HS-5 (cell line): ENCODE results near the gene ARHGDIB.

Source experiments
- DNase-seq: peaks from one replicate; pipeline ENCODE4 v3.0.0-alpha.2; 2012; ENCODE audit warnings: low read depth

ARHGDIB gene

DNA sequence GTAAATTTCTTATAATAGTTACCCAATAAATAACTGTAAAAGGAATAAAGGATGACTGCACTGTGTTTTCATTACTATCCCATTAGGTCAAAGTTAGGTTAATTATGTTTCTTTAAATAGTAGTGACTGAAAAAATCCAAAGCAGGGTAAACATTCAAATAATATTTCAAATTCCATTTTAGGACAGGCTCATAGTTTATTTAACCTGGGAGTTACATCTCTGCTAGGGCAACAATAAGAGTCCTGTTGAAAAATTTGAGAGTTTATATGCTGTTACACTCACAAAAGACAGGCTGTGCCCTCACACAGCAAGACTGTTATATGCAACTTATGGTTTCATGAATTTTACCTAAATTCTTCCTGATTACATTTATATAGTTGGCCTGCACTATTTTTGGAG lies 31.1 kb downstream of the ARHGDIB start:
- DNase-seq = no peak

DNA sequence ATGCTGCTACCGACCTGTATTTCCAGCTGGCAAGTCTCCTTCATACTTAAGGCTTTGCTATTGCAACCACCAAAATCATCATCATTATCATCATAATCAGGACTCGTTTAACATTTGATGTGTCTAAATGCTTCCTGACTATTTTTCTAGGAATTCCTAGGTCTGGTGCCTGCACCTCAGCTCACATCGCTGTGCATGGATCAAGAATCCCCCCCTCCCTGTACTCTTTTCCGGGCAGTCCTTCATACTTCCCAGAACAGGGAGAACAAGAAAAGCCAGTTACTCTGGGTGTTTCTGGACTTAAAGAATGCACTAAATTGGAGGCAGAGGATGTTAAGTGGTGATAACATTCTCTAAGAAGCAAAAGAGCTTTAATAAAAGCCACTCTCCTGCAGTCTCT lies 32.5 kb downstream of the ARHGDIB start:
- DNase-seq = no peak

DNA sequence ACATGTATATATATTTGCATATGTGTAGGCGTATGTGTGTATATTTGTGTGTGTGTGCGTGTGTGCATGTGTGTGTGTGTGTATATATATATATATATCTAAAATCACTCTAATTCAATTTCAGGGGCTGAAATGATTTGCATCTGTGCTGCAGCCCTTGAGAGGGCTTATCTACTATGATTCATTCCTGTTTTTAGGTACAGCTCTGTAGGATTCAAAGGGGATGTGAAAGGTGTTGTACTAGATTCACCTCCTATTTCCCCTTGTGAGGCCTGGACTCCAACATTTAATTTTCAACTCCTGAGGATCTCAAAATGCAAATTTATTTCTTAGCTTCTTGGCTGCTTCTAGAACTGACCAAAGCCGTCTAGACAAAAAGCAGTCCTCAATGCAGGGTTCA lies 34.1 kb downstream of the ARHGDIB start:
- no peak for DNase-seq

DNA sequence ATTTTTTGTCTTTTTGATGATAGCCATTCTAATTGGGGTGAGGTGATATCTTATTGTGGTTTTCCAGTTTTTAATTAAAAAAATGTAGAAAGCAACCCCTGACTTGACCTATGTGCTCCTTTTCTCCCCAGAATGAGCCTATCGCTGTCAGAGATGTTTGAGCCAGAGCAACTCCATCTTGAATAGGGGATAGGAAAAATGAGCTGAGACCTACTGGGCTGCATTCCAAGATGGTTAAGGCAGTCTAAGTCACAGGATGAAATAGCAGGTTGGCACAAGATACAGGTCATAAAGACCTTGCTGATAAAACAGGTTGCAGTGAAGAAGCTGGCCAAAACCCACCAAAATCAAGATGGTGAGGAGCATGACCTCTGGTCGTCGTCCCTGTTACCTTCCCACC lies 36.9 kb downstream of the ARHGDIB start:
- DNase-seq = no peak

DNA sequence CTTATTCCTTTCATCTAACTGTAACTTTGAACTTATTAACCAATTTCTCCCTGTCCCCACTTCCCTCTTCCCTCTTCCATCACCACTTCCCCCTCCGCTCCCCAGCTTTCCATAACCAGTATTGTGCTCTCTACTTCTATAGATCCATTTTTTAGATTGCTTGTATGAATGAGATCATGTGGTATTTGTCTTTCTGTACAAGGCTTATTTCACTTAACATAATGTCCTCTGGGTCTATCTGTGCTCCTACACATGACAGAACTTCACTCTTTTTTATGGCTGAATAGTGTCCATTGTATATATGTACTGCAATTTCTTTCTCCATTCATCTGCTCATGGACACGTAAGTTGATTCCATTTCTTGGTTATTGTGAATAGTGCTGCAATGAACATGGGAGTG lies 37.5 kb downstream of the ARHGDIB start:
- DNase-seq = no peak

DNA sequence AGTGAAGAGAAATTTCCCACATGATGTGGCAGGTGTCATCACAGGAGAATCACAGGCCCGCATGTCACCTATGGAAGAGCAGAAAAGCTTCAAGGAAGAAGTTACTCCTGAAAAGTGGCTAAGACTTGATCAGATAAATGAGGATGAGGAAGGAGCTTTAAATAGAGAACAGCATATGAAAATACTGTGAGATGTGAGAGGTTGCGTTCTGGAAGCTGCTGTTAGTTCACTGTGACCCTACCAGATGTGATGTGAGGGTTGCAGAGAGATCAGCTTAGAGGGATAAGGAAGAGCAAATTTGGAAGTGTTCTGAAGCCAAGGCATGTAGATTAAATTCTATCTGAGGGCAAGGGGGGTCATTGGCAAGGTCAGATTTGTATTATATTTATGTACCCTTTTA lies 40.2 kb downstream of the ARHGDIB start:
- no peak for DNase-seq

DNA sequence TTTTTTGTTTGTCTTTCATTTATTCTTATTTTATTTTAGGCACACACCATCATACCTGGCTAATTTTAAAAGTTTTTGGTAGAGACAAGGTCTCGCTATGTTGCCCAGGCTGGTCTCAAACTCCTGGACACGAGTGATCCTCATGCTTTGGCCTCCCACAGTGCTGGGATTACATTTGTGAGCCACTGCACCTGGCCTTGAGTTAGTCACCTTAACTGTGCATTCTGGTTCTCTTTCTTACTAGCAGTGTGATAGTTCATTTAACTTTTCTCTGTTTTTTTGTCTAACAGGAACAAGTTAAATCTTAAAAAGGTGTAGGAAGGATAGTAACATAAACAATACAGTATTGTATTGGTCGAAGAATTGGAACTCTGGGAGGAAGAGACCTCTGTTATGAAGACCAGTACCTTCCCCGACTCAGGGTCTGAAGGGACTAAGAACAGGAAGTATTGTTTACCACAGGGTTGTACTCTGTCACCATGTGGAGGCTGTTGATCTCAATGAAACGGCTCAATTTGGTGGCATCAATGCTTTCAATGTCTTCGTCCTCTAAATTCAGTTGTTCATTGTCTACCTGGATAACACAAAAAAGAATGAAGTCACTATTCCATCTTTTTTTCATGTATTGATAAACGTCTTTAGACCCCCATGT lies 40.8 kb downstream of the ARHGDIB start:
- no peak for DNase-seq

DNA sequence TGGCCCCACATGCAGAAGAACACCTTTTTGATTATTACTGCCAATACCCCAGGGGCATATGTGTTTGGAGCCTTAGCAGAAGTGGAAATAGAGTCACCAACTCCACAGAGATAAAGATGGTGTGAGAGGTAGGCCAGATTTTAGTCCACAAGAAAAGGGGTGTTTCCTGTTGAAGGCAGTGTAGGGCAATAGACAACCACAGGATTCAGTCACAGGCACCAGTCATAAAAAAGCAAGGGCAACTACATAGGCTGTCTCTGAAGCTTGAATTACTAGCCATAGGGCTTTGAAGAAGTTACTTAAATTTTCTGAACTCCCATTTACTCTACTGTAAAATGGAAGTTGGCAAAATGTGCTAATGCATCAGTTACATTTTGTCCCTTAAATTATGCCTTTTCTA lies 41.9 kb downstream of the ARHGDIB start:
- no peak for DNase-seq

DNA sequence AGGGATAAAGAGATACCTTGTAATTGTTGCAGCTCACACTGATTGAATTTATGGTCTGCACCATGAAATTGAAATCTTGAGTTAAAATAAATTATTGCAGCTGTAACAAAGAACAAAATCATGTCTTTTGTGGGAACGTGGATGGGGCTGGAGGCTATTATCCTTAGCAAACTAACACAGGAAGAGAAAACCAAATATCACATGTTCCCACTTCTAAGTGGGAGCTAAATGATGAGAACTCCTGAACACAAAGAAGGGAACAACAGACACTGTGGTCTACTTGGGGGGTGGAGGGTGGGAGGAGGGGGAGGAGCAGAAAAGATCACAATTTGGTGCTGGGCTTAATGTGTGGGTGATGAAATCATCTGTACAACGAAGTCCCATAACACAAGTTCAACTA lies 45.7 kb downstream of the ARHGDIB start:
- DNase-seq = no peak

DNA sequence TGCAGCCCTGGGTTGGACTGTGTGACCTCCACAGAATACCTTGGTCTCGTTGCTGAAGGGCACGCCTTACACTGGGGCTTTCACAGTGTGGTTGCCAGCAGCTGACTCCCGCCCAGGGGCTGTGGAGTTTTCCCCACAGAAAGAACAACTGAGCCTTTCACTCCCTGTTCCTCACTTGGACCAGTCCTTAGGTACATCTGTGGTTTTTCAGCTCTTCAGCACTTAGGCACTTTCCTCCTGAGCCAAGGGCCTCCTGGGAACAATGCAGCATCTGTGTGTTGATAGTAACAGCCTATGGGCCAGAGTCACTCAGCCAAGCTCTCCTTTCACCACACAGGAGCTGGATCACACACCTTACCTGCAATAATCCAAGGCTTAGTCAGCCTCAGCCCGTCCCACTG lies 48.0 kb downstream of the ARHGDIB start:
- no peak for DNase-seq

DNA sequence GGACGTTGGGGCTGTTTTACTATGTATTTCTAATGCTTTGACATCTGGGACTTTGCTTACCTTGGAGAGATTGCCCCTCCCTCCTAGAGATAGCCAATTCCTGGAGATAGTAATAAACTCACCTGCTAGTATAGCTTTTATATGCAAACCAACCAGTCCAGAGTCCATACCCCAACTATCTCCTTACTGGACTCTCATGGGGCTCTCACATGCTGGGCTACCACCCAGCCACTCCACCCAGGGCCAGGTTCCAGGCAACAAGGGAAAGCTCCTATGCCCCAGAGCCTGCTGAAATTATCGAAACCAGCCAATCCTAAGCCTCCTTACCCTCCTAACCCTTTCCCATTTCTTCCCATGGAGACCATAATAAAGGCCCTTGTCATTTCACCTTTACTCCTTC lies 50.3 kb downstream of the ARHGDIB start:
- no peak for DNase-seq

DNA sequence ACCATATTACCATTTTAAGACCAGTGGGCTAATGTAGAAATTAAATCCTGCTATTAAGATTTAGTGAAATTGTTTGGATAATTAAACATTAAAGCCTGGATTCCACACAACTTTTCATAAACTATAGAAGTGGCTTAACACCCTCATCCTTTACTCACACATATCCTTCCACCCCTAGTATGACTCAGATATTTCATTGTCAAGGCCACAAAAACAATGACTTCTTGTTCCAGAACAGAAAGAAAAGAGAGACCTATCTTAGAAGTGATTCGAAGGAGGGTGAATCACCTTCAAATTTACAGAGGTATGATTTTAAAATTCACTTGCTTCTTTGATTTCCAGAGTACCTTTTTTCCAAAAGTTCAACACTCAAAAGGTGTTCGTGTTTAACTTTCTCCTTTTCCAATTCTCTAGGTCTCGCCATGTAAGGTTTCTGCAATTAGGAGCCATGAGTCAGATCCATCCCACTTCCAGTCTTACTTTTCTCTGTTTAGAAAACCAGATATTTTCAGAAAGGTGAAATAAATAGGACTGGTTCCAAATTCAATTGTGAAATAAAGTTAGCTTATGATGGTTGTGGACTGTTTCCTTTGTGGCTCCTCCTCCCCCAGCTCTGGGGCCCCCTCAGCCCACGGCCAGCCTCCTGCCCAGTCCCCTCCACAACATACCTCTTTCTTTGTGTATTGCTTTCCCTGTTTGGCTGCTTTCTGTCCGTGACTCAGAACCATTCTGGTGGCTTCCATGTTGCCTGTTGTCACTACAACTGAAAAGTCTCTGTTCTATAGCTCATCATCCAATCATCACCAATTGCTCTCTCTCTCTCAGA lies 51.1 kb downstream of the ARHGDIB start:
- DNase-seq = peak; percentile 10

DNA sequence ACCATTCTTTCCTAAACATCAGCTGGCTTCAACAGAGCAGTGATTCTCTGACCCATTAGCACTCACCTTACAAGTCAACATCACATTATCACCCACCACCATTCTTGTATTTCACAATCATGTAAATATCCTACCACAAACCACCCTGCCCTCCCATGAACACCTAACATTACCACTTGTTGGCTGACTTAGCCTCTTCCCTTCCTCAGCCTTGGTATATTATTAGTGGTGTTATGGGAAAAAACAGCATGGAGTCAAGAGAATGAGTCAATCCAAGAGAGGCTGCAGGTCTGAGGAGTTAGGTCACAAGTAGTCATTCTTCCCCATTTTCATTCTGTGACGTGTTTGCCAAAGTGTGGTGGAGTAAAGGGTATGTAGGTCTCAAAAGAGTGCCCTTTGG lies 53.4 kb downstream of the ARHGDIB start:
- no peak for DNase-seq

DNA sequence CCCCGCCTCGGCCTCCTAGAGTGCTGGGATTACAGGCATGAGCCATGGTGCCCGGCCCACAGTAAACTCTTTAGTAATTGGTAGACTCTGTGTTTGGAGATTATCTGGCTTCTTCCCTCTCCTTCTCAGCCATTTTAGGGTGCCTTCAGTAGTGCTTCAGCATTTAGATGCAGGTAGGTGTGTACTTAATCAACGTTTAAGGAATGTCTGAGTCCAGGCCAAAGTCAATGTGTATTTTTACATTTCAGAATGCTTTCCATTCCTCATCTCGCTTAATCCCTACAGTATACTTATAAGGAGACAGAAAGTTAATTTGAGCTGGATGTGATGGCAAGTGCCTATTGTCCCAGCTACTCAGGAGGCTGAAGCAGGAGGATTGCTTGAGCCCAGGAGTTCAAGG lies 55.3 kb downstream of the ARHGDIB start:
- DNase-seq = no peak

DNA sequence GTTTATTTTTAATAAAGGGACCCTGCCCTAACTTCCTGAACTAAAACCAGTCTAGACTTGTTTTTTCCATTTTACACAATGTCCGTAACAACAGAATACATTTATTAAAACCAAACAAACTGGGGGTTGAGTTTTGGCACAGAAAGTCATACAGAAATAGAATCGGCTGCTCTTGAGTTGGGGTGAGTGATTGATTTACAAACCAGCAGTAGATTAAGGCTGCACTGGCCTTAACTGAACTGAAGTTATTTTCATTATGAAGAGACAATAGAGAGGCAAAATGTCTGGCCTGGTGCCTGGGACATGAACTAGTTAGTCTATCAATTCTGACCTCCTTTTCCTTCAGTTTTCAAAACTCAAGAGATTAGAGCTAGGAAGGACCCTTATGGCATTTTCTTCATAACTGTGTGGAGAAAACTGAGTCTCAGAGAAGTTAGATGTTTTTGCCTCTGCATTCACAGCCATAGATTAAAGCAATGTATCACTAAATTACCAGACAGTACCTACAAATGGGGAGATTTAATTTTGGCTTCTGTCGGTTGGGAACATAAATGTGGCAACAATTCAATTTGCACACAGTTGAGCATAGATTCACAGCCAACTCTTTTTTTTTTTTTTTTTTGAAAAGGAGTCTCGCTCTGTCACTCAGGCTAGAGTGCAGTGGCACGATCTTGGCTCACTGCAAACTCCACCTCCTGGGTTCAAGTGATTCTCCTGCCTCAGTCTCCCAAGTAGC lies 56.0 kb downstream of the ARHGDIB start:
- DNase-seq = no peak

DNA sequence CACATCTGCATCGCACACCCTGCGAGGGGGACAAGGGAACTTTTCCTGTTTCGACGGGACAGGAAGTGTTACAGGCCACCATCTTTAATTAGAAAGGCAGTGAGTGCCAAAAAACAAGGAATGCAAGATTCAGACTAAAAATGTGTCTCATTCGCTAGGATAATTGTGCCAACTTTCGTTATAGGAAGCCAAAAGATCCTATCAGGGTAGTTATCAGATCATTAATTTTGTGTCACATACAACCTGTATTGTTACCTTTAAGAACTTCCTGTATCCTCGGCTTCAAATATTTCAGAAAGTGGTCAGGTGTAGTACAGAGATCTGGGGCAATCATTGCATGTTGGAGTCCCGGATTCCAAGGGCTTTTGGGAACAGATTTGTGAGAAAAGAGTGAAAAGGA lies 56.5 kb downstream of the ARHGDIB start:
- DNase-seq = no peak

DNA sequence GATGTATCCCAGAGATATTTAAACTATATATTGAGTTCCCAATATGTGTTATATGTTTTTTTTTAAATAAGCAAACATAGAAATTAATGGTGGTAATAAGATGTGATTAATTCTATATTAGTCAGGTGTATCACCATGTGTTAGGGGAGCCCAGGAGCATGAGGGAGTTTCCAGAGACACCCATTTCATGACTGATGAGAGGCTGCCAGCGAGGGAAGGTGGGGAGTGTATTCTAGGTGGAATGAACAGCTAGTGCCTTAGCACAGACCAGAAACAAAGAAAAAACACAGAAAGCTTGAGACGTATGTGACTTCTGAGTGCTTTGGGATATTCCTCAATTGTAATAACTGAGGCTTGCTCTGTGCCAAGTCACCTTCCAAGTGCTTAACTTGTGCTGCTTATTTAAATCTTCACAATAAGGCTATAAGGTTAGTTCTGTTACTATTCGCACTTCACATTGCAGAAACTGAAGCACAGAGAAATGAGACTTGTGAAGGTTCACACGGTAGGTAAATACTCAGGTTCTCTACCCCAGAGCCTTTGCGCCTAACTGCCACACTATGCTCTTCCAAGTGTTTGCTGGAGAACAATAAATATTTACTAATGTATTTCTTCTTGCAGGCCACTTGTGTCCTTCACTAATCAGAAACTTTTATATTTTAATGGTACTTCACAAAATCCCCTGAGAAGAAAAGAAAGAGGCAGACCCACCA lies 57.9 kb downstream of the ARHGDIB start:
- no peak for DNase-seq

DNA sequence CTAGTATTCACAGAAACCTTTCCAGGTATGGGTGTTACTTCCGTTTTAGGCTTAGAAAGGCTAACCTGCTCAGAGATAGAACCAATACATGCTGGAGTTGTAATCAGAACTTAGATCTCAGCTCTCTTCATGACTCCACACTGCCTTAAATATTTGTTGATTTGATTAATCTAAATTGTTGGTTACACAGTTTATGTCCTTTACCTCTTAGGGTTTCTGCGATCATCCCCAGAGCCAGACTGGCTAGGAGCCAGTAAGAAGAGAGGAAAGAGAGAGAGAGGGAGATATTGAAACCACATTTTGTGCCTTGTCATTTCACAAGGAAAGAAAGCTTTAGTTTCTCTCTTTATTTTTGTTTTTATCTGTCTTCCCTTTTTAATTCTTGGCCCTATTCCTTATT lies 58.9 kb downstream of the ARHGDIB start:
- DNase-seq = no peak

DNA sequence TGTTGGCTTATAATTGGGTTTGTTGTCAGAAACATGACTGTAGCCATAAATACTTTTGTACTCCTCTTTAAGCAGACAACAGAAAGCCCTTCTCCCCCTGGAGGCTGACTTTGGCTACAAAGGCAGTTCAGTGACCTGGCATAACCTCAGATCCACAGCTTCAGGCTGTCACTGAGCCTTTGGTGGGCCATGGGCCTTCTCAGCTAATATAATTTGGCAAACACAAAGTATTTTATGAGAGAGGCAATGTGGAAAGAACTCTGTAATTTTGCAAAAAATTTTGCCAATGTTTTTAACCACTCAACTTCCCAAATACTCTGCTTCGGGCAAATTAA lies 60.2 kb downstream of the ARHGDIB start:
- DNase-seq = no peak

DNA sequence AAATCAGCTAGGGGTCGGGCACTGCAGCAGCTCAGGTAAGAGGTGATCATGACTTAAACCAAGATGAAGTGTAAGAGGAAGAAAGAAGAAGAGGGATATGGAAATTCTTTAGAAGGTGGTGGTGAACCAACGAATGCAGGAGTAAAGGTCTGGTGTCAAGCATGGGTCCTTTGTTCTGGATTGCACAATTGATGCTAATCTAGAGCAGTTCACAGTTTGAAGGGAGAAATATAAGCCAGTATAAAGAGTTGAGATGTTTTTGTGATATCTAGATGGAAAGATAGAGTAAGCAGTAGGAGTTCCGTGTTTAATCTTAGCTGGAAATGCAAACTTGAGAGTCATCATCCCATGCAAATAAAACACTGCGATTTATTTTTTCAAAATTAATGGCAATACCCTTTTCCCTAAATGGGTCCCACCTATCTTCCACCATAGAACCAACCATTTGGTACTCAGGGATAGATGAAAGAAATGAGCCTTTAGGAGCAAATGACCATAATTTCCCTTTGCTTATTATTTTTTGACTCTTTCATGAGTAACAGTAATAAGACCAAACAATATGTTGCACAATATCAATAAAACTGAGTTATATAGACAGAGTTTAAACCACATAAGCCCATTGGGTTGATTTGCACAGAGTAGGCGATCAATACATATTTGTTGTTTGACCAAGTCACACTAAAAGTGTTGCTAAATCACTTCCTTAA lies 60.7 kb downstream of the ARHGDIB start:
- no peak for DNase-seq

DNA sequence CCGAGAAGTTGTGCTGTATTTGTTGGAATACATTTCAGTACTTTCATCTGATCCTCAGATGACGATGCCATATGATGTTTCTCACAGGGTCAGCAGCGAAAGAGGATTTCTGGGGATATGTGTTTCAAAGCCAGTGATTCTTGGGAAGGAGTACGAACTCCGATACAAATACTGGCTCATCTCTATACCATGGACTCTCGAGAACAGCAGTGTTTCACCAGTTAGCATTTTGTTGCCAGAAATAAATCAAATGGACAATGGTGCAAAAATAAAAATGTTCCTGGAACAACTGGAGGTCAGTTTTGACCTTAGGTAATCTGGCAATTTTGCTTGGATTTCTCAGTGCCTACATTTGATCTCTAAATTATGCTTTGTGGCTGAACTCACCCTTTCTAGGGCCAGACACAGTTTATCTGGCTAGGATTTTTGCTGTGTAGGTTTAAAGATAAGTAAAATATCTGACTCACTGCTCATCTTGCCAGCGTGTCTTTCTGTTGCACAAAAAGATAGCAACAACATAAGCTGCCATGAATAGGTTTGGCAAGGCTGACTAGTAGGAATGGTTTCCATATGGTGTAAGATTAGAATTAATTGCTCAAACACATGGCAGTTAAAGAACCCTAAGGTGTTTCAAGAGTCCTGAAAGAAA lies 64.8 kb downstream of the ARHGDIB start:
- peak; percentile 25 for DNase-seq
